Lung (tissue), 12 donors: ENCODE measurements around the gene SACM1L. TPM values are rescaled to one million over a fixed set of nuclear protein-coding genes. Genes with fewer than 3 reads are reported as not detected.

Experiments used
- ATAC-seq: fragments of 200-7000 bp; cut with Tn5 transposase; one replicate; pipeline ENCODE4 v1.9.1; 2020; ENCODE audit warnings: moderate number of reproducible peaks; ENCODE audit not compliant: insufficient read depth, low FRiP score
- DNase-seq, 3 donors: peaks; one replicate each; pipeline ENCODE4 v3.0.0-alpha.2; 2013 to 2017
- H3K27ac ChIP-seq, 2 donors: one replicate each; pipeline ENCODE4 v1.5.1; 2013; ENCODE audit warnings: mild to moderate bottlenecking in 2 of 2, moderate library complexity in 2 of 2, control low read depth in 1 of 2, inconsistent platforms in 1 of 2, low read depth in 1 of 2, low read length in 1 of 2
- H3K27me3 ChIP-seq, 3 donors: one replicate each; pipeline ENCODE4 v1.5.1; 2013; ENCODE audit warnings: low read length in 2 of 3; ENCODE audit not compliant: control insufficient read depth in 3 of 3, insufficient read depth in 3 of 3
- H3K36me3 ChIP-seq, 4 donors: one replicate each; pipeline ENCODE4 v1.5.1; 2013; ENCODE audit warnings: low read length in 4 of 4, mild to moderate bottlenecking in 1 of 4, moderate library complexity in 1 of 4; ENCODE audit not compliant: control insufficient read depth in 4 of 4, insufficient read depth in 4 of 4
- H3K4me1 ChIP-seq, 5 donors: one replicate each; pipeline ENCODE4 v1.5.1; 2013; ENCODE audit warnings: low read length in 5 of 5, mild to moderate bottlenecking in 2 of 5, moderate library complexity in 1 of 5; ENCODE audit not compliant: control insufficient read depth in 5 of 5, insufficient read depth in 5 of 5
- H3K4me3 ChIP-seq: one replicate; pipeline ENCODE4 v1.5.1; 2013; ENCODE audit warnings: mild to moderate bottlenecking, control low read depth, moderate library complexity
- H3K9ac ChIP-seq, 2 donors: one replicate each; pipeline ENCODE4 v1.5.1; 2013; ENCODE audit warnings: low read length in 2 of 2, control low read depth in 1 of 2; ENCODE audit not compliant: insufficient read depth in 1 of 2
- H3K9me3 ChIP-seq, 4 donors: one replicate each; pipeline ENCODE4 v1.5.1; 2013; ENCODE audit warnings: low read length in 3 of 4, mild to moderate bottlenecking in 1 of 4, moderate library complexity in 1 of 4; ENCODE audit not compliant: control insufficient read depth in 4 of 4, insufficient read depth in 3 of 4
- CTCF ChIP-seq: IDR thresholded peaks from 2 replicates; pipeline ENCODE4 v1.5.1; 2012; ENCODE audit warnings: mild to moderate bottlenecking; ENCODE audit errors: control extremely low read depth, extremely low read depth
- WGBS, 2 donors: extraction: QIAGEN DNeasy Blood & Tissue Kit; methylation state at CpG; one replicate each; pipeline ENCODE4 v1.1.7; 2013; 5-methylcytosine and 5-hydroxymethylcytosine counted together
- polyA plus RNA-seq, 2 donors: library from polyadenylated mRNA; stranded (reverse); fragments of 200-250 nt; gene quantifications; one replicate each; pipeline ENCODE4 v1.2.1, GENCODE V29; 2013
- total RNA-seq, 2 donors: library from RNA; depleted of rRNA in 1 of 2; stranded (reverse); fragments of >200 nt in 1 of 2; gene quantifications; one replicate each; pipeline ENCODE4 v1.2.1, GENCODE V29; 2014 to 2021
- donor health status: control.
- donor health status: control.
- donor health status: Bipolar disorder and iron deficiency.
- donor health status: healthy.
- donor health status: DM: yes; HTN: yes; CAD: no.

Gene SACM1L
- total and polyA plus RNA-seq, 4 donors: 23.3 to 117 (median 43.8) TPM

- ATAC-seq (no peak), DNase-seq (no peak)
- Histone ChIP-seq H3K27me3 (no peaks in the 10 kb centered on the region), H3K27ac (no peak overlapping the region), H3K4me1 (peaks cover 0 to 3% (median 0%) of the 10 kb centered on the region in 5 donors), H3K9me3 (no peaks in the 10 kb centered on the region), H3K4me3 (no peak overlapping the region), H3K36me3 (peaks cover 3 to 16% (median 9%) of the 10 kb centered on the region in 4 donors), H3K9ac (no peak overlapping the region)
- no peak for TF ChIP-seq CTCF
- WGBS, 2 donors: 90 to 93% methylated on average over 4 of the region's 4 CpGs
Measured at GRCh38 chr3:45704301-45704943, 15.2 kb downstream of the SACM1L start.

GRCh38 chr3:45705839-45706808 lies 16.9 kb downstream of the SACM1L start:
- no peak overlapping the region for H3K4me3 ChIP-seq
- peaks cover 0 to 2% (median 0%) of the 10 kb centered on the region in 5 donors for H3K4me1 ChIP-seq
- WGBS, 2 donors: 87 to 91% methylated on average over 2 of the region's 2 CpGs
- H3K27me3 ChIP-seq: no peaks in the 10 kb centered on the region
- H3K9me3 ChIP-seq: no peaks in the 10 kb centered on the region
- no peak for DNase-seq
- H3K36me3 ChIP-seq: peaks cover 5 to 22% (median 12%) of the 10 kb centered on the region in 4 donors
- H3K27ac ChIP-seq: no peak overlapping the region
- no peak for TF ChIP-seq CTCF
- ATAC-seq: no peak
- H3K9ac ChIP-seq: no peak overlapping the region

- DNase-seq: no peak
- no peaks in the 10 kb centered on the region for H3K4me1 ChIP-seq
- no peaks in the 10 kb centered on the region for H3K9me3 ChIP-seq
- no peak overlapping the region for H3K4me3 ChIP-seq
- H3K36me3 ChIP-seq: peaks cover 8 to 43% (median 22%) of the 10 kb centered on the region in 4 donors
- no peaks in the 10 kb centered on the region for H3K27me3 ChIP-seq
- no peak for ATAC-seq
- H3K27ac ChIP-seq: no peak overlapping the region
- no peak for TF ChIP-seq CTCF
- H3K9ac ChIP-seq: no peak overlapping the region
- whole genome bisulfite sequencing, 2 donors: 57 to 74% methylated on average over 4 of the region's 4 CpGs
Measured at GRCh38 chr3:45711931-45712330, 22.7 kb downstream of the SACM1L start.
